Measurements from ENCODE around the gene HDAC4. TPM values are rescaled to one million over a fixed set of nuclear protein-coding genes. Genes with fewer than 3 reads are reported as not detected.

The HDAC4 gene
- total RNA-seq, 1 donor, result 20.3 TPM

DNA sequence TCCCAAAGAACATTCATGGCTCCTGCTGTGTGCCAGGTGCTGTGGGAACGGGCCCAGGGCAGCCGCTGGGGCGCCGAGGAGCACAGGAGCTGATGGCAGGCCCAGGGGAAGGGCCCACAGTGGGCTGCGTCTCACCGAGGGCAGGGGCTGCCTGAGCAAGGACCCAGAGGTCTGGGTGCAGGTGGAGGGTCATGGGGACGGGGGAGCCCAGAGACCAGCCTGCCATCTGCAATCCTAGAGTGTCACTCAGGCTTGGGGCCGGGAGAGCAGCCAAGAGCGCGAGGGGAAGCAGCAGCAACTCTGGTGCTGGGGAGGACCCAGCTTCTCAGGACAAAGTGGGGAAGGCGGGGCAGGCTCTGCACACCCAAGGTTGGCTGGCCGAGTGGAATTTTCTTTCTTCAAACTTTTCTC, 207.4 kb downstream of the HDAC4 start:
- DNase-seq (ENCODE audit: low read depth), result no peak
- TF ChIP-seq, protein P1, sequence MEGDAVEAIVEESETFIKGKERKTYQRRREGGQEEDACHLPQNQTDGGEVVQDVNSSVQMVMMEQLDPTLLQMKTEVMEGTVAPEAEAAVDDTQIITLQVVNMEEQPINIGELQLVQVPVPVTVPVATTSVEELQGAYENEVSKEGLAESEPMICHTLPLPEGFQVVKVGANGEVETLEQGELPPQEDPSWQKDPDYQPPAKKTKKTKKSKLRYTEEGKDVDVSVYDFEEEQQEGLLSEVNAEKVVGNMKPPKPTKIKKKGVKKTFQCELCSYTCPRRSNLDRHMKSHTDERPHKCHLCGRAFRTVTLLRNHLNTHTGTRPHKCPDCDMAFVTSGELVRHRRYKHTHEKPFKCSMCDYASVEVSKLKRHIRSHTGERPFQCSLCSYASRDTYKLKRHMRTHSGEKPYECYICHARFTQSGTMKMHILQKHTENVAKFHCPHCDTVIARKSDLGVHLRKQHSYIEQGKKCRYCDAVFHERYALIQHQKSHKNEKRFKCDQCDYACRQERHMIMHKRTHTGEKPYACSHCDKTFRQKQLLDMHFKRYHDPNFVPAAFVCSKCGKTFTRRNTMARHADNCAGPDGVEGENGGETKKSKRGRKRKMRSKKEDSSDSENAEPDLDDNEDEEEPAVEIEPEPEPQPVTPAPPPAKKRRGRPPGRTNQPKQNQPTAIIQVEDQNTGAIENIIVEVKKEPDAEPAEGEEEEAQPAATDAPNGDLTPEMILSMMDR (IDR thresholded peaks at IDR 0.05; ENCODE audit: insufficient read depth, low read depth, low read length), result no peak
- H3K4me3 ChIP-seq (ENCODE audit: low read depth, low read length), result no peak overlapping the region

DNA sequence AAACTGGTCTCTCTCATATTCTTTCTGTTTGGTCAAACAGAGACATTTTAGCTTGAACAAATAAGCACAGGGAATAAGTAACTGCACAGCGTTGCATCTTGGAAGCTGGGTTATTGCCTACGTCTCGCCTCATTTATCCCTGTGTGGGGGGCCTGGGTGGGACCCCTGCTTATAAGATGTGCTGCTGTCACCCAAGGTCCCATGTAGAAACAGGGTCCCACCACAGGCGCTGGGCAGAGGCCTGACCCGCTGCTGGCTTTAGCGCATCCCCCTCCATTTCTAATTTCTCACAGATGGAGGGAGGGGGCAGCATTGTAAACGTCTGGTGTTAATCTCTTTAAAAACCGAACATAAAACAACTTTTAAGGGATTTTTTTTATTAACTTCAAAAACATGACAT, 207.8 kb downstream of the HDAC4 start:
- no peak for DNase-seq (ENCODE audit: low read depth)
- TF ChIP-seq, protein P1 (IDR thresholded peaks at IDR 0.05; ENCODE audit: insufficient read depth, low read depth, low read length), result no peak
- no peak overlapping the region for H3K4me3 ChIP-seq (ENCODE audit: low read depth, low read length)

DNA sequence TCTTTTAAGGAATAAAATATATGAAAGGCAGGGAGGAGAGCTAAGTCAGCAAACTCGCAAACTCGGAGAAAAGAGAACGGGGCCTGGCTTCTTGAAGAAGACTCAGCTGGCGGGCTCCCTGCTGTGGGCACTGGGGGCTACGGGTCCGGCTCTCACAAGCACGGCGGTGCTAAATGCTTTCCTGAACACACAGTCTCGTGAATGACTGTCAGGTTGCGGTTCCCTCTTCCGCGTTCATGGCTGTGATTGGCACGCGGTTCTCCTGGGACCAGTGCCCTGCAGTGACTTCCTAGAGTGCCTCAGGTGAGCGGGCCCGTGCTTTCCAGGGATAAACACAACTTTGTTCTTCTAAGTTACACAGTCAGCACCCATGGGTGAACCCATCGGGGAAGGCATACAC, 208.4 kb downstream of the HDAC4 start:
- no peak overlapping the region for H3K4me3 ChIP-seq (ENCODE audit: low read depth, low read length)
- TF ChIP-seq, protein P1 (IDR thresholded peaks at IDR 0.05; ENCODE audit: insufficient read depth, low read depth, low read length), result no peak
- DNase-seq (ENCODE audit: low read depth), result no peak

DNA sequence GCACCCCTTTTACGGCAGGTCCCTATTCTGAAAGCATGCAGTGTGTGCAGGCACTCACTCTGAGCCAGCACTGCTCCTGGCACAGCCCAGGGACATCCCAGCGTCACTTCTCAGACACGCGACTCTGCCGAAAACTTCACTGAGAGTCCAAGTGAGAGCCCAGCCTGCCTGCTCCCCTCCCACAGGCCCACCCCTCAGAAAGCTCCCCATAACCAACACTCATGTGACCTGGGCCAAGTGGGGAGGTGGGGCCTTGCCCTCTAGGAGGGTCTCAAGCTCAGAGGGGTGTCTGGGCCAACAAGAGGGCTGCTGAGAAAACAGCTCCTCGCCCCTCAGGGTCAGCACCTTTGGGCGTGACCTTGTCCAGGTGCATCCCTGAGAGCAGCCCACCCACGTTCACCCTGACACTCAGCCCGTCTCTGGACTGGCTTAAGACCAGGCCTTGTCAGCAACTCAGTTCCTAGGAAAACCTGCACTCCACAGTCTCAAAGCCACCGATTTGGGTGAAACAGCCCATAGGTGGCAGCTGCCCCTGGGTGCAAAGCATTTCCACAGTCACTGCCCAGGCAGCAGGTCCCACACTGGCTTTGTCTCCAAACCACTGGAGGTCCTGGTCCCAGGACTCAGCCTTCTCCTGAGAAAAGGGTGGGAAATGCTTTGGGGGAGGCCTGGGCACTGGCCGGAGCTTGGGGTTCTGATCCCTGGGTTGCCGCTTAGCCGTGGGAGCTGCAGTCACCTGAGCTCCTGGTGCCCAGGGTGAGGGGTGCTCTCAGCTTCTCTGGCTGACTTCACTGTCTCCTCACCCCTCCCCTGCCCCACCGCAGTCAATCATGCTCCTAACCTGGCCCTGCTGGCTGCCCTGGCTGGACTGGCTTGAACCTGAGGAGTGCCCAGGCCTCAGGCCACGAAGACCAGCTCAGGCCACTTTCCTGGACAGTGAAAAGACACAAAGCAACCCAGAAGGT, 209.6 kb downstream of the HDAC4 start:
- TF ChIP-seq, protein P1 (IDR thresholded peaks at IDR 0.05; ENCODE audit: insufficient read depth, low read depth, low read length), result no peak
- DNase-seq (ENCODE audit: low read depth), result no peak
- H3K4me3 ChIP-seq (ENCODE audit: low read depth, low read length), result no peak overlapping the region

DNA sequence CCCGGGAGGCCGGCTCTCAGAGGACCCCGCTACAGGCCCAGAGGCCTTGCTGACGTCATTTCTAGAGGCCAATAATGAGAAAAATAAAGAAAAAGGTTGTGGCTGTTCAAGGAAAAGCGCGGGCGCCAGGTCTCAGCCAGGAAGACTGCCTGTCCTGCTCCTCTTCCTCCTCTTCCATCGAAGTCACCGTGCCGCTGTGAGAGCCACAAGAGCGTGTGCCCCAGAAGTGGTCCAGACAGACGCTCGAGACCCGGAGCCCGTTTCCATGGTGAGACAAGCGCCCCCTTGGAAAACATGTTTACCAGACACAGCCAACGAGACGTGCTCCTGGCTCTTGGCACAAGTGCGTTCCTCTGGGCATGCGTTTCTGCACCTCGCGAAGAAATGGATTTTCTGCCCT, 210.5 kb downstream of the HDAC4 start:
- no peak overlapping the region for H3K4me3 ChIP-seq (ENCODE audit: low read depth, low read length)
- TF ChIP-seq, protein P1 (IDR thresholded peaks at IDR 0.05; ENCODE audit: insufficient read depth, low read depth, low read length), result no peak
- no peak for DNase-seq (ENCODE audit: low read depth)

DNA sequence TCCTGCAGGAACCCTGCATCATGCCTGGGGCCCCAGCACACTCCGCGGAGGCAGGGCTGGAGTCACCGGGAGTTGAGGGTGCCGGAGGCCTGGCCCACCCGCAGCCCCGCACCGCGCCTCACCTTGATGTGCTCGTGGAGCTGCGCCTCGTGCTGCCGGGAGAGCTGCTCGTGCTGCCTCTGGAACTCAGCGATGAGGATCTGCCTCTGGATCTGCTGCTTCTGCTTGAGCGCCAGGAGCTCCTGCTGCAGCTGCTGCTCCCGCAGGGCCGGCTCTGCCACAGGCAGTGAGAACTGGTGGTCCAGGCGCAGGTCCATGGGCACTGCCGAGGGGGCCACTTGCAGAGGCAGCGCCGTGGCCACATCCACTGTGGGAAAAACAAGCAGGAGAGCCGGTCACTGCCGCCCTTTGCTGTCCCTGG, 211.1 kb downstream of the HDAC4 start:
- TF ChIP-seq, protein P1 (IDR thresholded peaks at IDR 0.05; ENCODE audit: insufficient read depth, low read depth, low read length), result no peak

More for the DNA sequence above, 211.1 kb downstream of the HDAC4 start:
- no peak overlapping the region for H3K4me3 ChIP-seq (ENCODE audit: low read depth, low read length)
- no peak for DNase-seq (ENCODE audit: low read depth)

Measured in fibroblast of villous mesenchyme (primary cell).